ENCODE data around the gene SORCS3.

Gene SORCS3

DNA sequence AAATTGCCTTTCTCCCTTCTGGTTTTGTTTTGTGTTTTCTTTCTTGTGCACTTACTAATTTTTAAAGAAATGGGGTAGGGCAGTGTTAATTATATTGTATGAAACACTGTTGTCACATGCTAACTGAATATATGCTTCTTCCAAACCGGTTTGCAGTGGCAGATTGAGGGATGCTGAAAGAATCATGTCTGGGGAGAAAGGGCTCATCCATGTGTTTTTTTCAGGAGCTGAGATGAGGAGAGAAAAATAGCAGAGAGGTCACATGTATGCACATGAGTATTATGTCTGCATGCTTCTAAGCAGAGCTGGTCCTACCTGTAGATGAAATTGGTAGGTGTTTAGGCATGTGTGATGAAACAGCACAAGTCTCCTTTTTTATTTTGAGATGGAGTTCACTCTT, 17.0 kb downstream of the SORCS3 start:
- TF ChIP-seq, protein P1, sequence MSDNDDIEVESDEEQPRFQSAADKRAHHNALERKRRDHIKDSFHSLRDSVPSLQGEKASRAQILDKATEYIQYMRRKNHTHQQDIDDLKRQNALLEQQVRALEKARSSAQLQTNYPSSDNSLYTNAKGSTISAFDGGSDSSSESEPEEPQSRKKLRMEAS (IDR thresholded peaks at IDR 0.05; ENCODE audit: low read depth, low read length): no peak
- TF ChIP-seq, protein P2, sequence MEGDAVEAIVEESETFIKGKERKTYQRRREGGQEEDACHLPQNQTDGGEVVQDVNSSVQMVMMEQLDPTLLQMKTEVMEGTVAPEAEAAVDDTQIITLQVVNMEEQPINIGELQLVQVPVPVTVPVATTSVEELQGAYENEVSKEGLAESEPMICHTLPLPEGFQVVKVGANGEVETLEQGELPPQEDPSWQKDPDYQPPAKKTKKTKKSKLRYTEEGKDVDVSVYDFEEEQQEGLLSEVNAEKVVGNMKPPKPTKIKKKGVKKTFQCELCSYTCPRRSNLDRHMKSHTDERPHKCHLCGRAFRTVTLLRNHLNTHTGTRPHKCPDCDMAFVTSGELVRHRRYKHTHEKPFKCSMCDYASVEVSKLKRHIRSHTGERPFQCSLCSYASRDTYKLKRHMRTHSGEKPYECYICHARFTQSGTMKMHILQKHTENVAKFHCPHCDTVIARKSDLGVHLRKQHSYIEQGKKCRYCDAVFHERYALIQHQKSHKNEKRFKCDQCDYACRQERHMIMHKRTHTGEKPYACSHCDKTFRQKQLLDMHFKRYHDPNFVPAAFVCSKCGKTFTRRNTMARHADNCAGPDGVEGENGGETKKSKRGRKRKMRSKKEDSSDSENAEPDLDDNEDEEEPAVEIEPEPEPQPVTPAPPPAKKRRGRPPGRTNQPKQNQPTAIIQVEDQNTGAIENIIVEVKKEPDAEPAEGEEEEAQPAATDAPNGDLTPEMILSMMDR (IDR thresholded peaks at IDR 0.05; ENCODE audit: low read depth, low read length): no peak
- TF ChIP-seq MYC (IDR thresholded peaks at IDR 0.05; ENCODE audit: low read depth, low read length): no peak
- no peak for TF ChIP-seq POLR2A (IDR thresholded peaks at IDR 0.05; ENCODE audit: extremely low read depth, insufficient read length)
- no peak overlapping the region for H3K4me3 ChIP-seq (ENCODE audit: low read depth, low read length)
- DNase-seq (ENCODE audit: low read depth): no peak

DNA sequence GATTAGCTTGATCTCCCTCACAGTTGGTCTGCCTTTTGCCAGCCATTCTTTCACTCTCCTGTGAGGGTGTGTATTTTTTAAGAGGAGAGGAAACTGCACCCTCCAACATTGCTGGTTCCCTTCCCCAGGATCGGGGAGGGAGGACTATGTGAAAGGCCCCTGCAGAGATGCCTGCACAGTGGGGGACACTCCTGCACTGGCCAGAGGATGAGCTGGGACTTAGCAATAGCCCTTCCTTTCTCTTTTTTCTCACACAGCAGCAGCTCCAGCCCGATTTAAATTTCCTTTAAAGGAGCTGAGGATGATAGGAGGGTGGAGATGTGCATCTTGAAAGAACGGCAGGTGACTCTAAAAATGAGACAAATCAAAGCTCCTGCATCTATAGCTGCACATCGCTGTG, 18.7 kb downstream of the SORCS3 start:
- no peak for DNase-seq (ENCODE audit: low read depth)
- H3K4me3 ChIP-seq (ENCODE audit: low read depth, low read length): no peak overlapping the region
- TF ChIP-seq, protein P1 (IDR thresholded peaks at IDR 0.05; ENCODE audit: low read depth, low read length): no peak
- TF ChIP-seq, protein P2 (IDR thresholded peaks at IDR 0.05; ENCODE audit: low read depth, low read length): no peak
- TF ChIP-seq MYC (IDR thresholded peaks at IDR 0.05; ENCODE audit: low read depth, low read length): no peak
- no peak for TF ChIP-seq POLR2A (IDR thresholded peaks at IDR 0.05; ENCODE audit: extremely low read depth, insufficient read length)

DNA sequence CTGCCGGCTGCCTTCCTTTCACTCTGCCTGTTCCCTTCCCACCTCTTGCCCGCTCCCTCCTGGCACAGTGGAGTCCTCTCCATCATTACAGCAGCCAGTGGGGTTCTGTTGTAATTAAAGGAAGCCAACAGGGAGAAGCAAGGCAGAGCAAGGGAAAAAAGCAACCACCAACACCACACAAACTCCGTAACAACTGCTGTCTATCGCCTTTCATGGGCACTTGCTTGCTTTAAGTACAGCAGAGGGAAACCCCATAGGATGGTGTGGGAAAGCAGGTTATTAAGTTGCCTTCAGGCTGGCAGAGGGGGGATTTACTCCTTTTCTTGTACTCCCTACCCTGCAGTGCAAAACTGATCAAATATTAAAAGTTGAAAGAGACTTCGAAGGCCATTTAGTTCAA, 22.0 kb downstream of the SORCS3 start:
- DNase-seq (ENCODE audit: low read depth): no peak
- TF ChIP-seq, protein P2 (IDR thresholded peaks at IDR 0.05; ENCODE audit: low read depth, low read length): no peak
- TF ChIP-seq, protein P1 (IDR thresholded peaks at IDR 0.05; ENCODE audit: low read depth, low read length): no peak
- TF ChIP-seq MYC (IDR thresholded peaks at IDR 0.05; ENCODE audit: low read depth, low read length): no peak
- no peak for TF ChIP-seq POLR2A (IDR thresholded peaks at IDR 0.05; ENCODE audit: extremely low read depth, insufficient read length)
- no peak overlapping the region for H3K4me3 ChIP-seq (ENCODE audit: low read depth, low read length)

DNA sequence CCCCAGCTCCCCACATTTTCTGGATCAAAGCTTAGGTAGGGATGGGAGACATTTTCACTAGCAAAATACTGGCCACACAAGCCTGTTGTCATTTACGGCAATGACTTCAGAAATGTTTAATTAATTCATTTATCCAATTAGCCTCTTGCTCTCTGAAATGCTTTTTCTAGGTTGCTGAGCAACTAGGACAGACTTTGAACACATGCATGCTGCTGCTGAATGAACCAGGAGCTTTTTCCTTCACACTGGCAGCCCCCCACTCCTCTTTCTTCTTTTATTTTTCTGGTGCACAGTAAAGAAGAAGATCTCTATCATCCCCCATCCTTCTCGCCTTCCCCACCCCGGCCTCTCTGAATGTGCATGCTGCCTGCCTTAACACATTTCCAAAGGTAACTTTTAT, 22.5 kb downstream of the SORCS3 start:
- TF ChIP-seq MYC (IDR thresholded peaks at IDR 0.05; ENCODE audit: low read depth, low read length): no peak
- TF ChIP-seq, protein P2 (IDR thresholded peaks at IDR 0.05; ENCODE audit: low read depth, low read length): no peak
- TF ChIP-seq POLR2A (IDR thresholded peaks at IDR 0.05; ENCODE audit: extremely low read depth, insufficient read length): no peak
- TF ChIP-seq, protein P1 (IDR thresholded peaks at IDR 0.05; ENCODE audit: low read depth, low read length): no peak
- DNase-seq (ENCODE audit: low read depth): no peak
- H3K4me3 ChIP-seq (ENCODE audit: low read depth, low read length): no peak overlapping the region

DNA sequence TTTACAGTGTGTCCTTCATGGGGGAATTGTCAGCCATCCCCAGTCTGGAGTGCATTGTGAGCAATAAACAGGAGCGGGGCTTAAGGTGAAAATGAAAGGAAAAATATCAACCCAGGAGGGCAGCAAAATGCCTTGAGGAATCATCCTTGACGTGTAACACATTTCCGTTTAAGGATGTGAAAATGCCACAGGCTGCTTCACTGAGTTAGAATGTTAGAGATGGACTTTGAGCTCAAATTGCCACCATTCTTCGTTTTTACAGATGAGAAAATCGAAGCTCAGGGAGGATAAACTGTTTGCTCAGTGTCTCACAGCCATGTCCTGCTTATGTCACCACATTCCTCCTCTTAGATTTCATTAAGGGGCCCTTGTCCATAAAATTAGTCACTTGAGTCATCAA, 23.1 kb downstream of the SORCS3 start:
- no peak for DNase-seq (ENCODE audit: low read depth)
- no peak overlapping the region for H3K4me3 ChIP-seq (ENCODE audit: low read depth, low read length)
- TF ChIP-seq, protein P1 (IDR thresholded peaks at IDR 0.05; ENCODE audit: low read depth, low read length): no peak
- TF ChIP-seq POLR2A (IDR thresholded peaks at IDR 0.05; ENCODE audit: extremely low read depth, insufficient read length) (no peak), MYC (IDR thresholded peaks at IDR 0.05; ENCODE audit: low read depth, low read length) (no peak)
- TF ChIP-seq, protein P2 (IDR thresholded peaks at IDR 0.05; ENCODE audit: low read depth, low read length): no peak

DNA sequence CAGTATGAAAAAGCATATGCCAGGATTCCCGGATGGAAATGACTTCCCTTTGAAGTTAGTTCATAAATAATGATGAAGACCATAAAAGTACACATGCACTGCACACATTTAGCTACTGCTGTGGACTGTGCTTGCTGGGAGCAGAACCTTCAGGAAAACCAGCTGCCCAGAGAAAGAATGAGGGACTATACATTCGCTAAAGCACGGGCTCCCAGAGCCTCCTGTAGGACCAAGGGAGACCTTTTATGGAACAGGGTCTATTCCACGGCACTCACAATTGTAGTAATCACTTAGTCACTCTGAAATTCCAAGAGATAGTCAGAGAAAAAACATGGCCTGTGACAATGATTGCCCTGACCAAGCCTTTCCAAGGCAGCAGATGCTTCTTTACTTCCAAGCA, 24.1 kb downstream of the SORCS3 start:
- TF ChIP-seq MYC (IDR thresholded peaks at IDR 0.05; ENCODE audit: low read depth, low read length) (no peak), POLR2A (IDR thresholded peaks at IDR 0.05; ENCODE audit: extremely low read depth, insufficient read length) (no peak)
- TF ChIP-seq, protein P2 (IDR thresholded peaks at IDR 0.05; ENCODE audit: low read depth, low read length): no peak
- TF ChIP-seq, protein P1 (IDR thresholded peaks at IDR 0.05; ENCODE audit: low read depth, low read length): no peak
- DNase-seq (ENCODE audit: low read depth): no peak
- no peak overlapping the region for H3K4me3 ChIP-seq (ENCODE audit: low read depth, low read length)
